Measurements from ENCODE around the gene MGLL. TPM values are rescaled to one million over a fixed set of nuclear protein-coding genes. Genes with fewer than 3 reads are reported as not detected.

The MGLL gene
- total and polyA plus RNA-seq, 2 donors from 2014 or later = 74.2 to 250 TPM

DNA sequence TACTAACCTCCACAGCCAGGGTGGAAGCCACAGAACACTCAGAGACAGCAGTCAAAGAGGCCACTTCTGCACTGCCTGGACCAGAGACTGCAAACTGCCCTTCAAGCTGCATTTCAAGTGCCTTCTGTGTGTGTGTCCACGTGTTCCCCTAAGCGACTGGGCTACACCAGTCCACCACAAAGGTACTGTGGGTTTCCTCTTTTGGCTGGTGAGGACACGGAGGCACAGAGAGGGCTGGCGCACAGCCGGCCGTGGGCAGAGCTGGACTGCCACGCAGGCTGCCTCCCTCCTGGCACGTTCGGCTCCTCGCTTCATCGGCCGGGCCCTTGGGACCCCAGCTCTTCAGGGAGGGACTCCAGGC lies 60.9 kb downstream of the MGLL start:
- intact Hi-C loops (cut with DNase I) = no loop called here
- H3K27me3 ChIP-seq (ENCODE audit: control insufficient read depth, insufficient read depth, low read length) = no peaks in the 10 kb centered on the region
- H3K27ac ChIP-seq (ENCODE audit: low read depth in 2 of 2, low read length in 2 of 2) = peak overlapping the region; percentile 26 to 43
- peak overlapping the region in 1 of 3 donors; percentile 49 for H3K9ac ChIP-seq (ENCODE audit: low read length in 3 of 3)
- peaks cover 0 to 23% (median 3%) of the 10 kb centered on the region in 3 donors for H3K4me1 ChIP-seq (ENCODE audit: control insufficient read depth in 2 of 3, insufficient read depth in 2 of 3, low read depth in 1 of 3, low read length in 3 of 3)
- FAIRE-seq (no peak), DNase-seq (peak in 1 of 5 donors; percentile 66)
- H3K9me3 ChIP-seq (ENCODE audit: control insufficient read depth in 2 of 3, insufficient read depth in 1 of 3, low read length in 3 of 3) = no peaks in the 10 kb centered on the region
- H3K4me3 ChIP-seq (ENCODE audit: low read length in 3 of 3) = peak overlapping the region in 1 of 3 donors; percentile 6
- TF ChIP-seq CTCF (IDR thresholded peaks at IDR 0.05; ENCODE audit: borderline replicate concordance, extremely low read depth, insufficient read depth) = no peak
- H3K36me3 ChIP-seq (ENCODE audit: control insufficient read depth in 2 of 3, insufficient read depth in 3 of 3, low read length in 3 of 3) = no peaks in the 10 kb centered on the region

GRCh38 chr3:127760791-127761440 lies 61.4 kb downstream of the MGLL start:
- Histone ChIP-seq H3K9me3 (ENCODE audit: control insufficient read depth in 2 of 3, insufficient read depth in 1 of 3, low read length in 3 of 3) (no peaks in the 10 kb centered on the region), H3K36me3 (ENCODE audit: control insufficient read depth in 2 of 3, insufficient read depth in 3 of 3, low read length in 3 of 3) (no peaks in the 10 kb centered on the region), H3K27ac (ENCODE audit: low read depth in 2 of 2, low read length in 2 of 2) (peak overlapping the region in 1 of 2 donors; percentile 43), H3K9ac (ENCODE audit: low read length in 3 of 3) (no peak overlapping the region), H3K4me3 (ENCODE audit: low read length in 3 of 3) (peak overlapping the region in 1 of 3 donors; percentile 6), H3K4me1 (ENCODE audit: control insufficient read depth in 2 of 3, insufficient read depth in 2 of 3, low read depth in 1 of 3, low read length in 3 of 3) (peaks cover 0 to 23% (median under 1%) of the 10 kb centered on the region in 3 donors), H3K27me3 (ENCODE audit: control insufficient read depth, insufficient read depth, low read length) (no peaks in the 10 kb centered on the region)
- DNase-seq (peak in 1 of 5 donors; percentile 59), FAIRE-seq (no peak)
- TF ChIP-seq CTCF (IDR thresholded peaks at IDR 0.05; ENCODE audit: borderline replicate concordance, extremely low read depth, insufficient read depth) = no peak
- intact Hi-C loops (cut with DNase I) = no loop called here

DNA sequence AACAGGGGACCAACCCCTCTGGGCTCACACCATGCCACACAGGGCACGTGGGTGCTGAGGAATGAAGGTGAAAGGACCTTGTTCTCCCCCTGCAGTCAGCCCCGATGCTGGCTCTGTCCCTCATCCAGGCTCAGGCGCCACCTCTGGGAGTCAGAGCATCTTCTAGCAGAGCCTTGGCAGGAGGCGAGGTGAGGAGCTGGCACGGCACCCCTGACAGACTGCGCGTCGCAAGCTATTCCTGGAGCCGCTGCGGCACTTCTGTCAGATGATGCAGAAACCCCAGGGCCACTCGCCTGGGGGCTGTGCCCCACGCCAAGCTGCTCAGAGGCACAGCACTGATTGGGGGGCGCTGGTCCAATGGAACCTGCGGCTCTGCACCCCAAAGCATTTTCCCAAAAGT lies 62.0 kb downstream of the MGLL start:
- H3K27me3 ChIP-seq (ENCODE audit: control insufficient read depth, insufficient read depth, low read length) = no peaks in the 10 kb centered on the region
- H3K4me3 ChIP-seq (ENCODE audit: low read length in 3 of 3) = no peak overlapping the region
- intact Hi-C loops (cut with DNase I) = no loop called here
- peaks cover 0 to 23% (median 0%) of the 10 kb centered on the region in 3 donors for H3K4me1 ChIP-seq (ENCODE audit: control insufficient read depth in 2 of 3, insufficient read depth in 2 of 3, low read depth in 1 of 3, low read length in 3 of 3)
- no peak overlapping the region for H3K9ac ChIP-seq (ENCODE audit: low read length in 3 of 3)
- H3K27ac ChIP-seq (ENCODE audit: low read depth in 2 of 2, low read length in 2 of 2) = no peak overlapping the region
- TF ChIP-seq CTCF (IDR thresholded peaks at IDR 0.05; ENCODE audit: borderline replicate concordance, extremely low read depth, insufficient read depth) = no peak
- no peak for FAIRE-seq
- DNase-seq = no peak
- H3K36me3 ChIP-seq (ENCODE audit: control insufficient read depth in 2 of 3, insufficient read depth in 3 of 3, low read length in 3 of 3) = no peaks in the 10 kb centered on the region
- H3K9me3 ChIP-seq (ENCODE audit: control insufficient read depth in 2 of 3, insufficient read depth in 1 of 3, low read length in 3 of 3) = no peaks in the 10 kb centered on the region

Measured in kidney (tissue), 14 donors.